CD14-positive monocyte (primary cell): ENCODE measurements around the gene ATP2A1. TPM values are rescaled to one million over a fixed set of nuclear protein-coding genes. Genes with fewer than 3 reads are reported as not detected.
A peak's percentile ranks its signal among the peaks of the same experiment; 100 is the strongest.

Experiments
- DNase-seq, 3 donors: peaks; one replicate each; pipeline ENCODE4 v3.0.0-alpha.2; 2011 to 2022
- H2AFZ ChIP-seq: 2 replicates; pipeline ENCODE4 v1.6.0; 2012; ENCODE audit warnings: mild to moderate bottlenecking, low read depth, low read length, inconsistent platforms; ENCODE audit not compliant: insufficient read depth, poor library complexity, severe bottlenecking
- H3K27ac ChIP-seq, 2 donors: 1 replicate in 1 of 2; 2 replicates in 1 of 2; pipeline ENCODE4 v1.5.1; 2012 to 2013; ENCODE audit warnings: low read length in 2 of 2, control low read depth in 1 of 2, inconsistent platforms in 1 of 2, low read depth in 1 of 2, mild to moderate bottlenecking in 1 of 2
- H3K27me3 ChIP-seq, 2 donors: one replicate each; pipeline versions ENCODE4 v1.6.0 to v1.6.1; 2011 to 2013; ENCODE audit warnings: low read length in 2 of 2; ENCODE audit not compliant: control insufficient read depth in 2 of 2, insufficient read depth in 2 of 2
- H3K36me3 ChIP-seq, 2 donors: replicated peaks in 1 of 2; 1 replicate in 1 of 2; 2 replicates in 1 of 2; pipeline versions ENCODE4 v1.5.1 to v1.6.1; 2012 to 2013; ENCODE audit warnings: low read length in 2 of 2, control low read depth in 1 of 2, inconsistent platforms in 1 of 2, mild to moderate bottlenecking in 1 of 2; ENCODE audit not compliant: insufficient read depth in 2 of 2, control insufficient read depth in 1 of 2
- H3K4me1 ChIP-seq, 2 donors: 1 replicate in 1 of 2; 2 replicates in 1 of 2; pipeline versions ENCODE4 v1.5.1 to v1.6.1; 2012 to 2013; ENCODE audit warnings: low read length in 2 of 2, control low read depth in 1 of 2, inconsistent platforms in 1 of 2, mild to moderate bottlenecking in 1 of 2, moderate library complexity in 1 of 2; ENCODE audit not compliant: insufficient read depth in 2 of 2, control insufficient read depth in 1 of 2
- H3K4me2 ChIP-seq: replicated peaks from 2 replicates; pipeline ENCODE3; 2012; ENCODE audit warnings: low read length, moderate library complexity, mild to moderate bottlenecking; ENCODE audit not compliant: poor library complexity, severe bottlenecking; ENCODE audit errors: extremely low read depth
- H3K4me3 ChIP-seq, 3 experiments: fragments of 200-600 bp in 1 of 3; sonication (generic) in 1 of 3; replicated peaks in 1 of 3; 1 replicate in 2 of 3; 2 replicates in 1 of 3; pipeline ENCODE4 v1.5.1; 2011 to 2013; ENCODE audit warnings: low read length in 3 of 3, mild to moderate bottlenecking in 3 of 3, control low read depth in 2 of 3, low read depth in 2 of 3, inconsistent platforms in 1 of 3, moderate library complexity in 1 of 3
- H3K79me2 ChIP-seq: 2 replicates; pipeline ENCODE4 v1.6.0; 2012; ENCODE audit warnings: mild to moderate bottlenecking, control low read depth, inconsistent platforms, low read length, moderate library complexity; ENCODE audit not compliant: insufficient read depth
- H3K9ac ChIP-seq: 2 replicates; pipeline ENCODE4 v1.6.0; 2017; ENCODE audit warnings: low read length, mild to moderate bottlenecking; ENCODE audit not compliant: insufficient read depth, poor library complexity, severe bottlenecking
- H3K9me3 ChIP-seq, 2 donors: replicated peaks in 1 of 2; 1 replicate in 1 of 2; 2 replicates in 1 of 2; pipeline versions ENCODE4 v1.5.1 to v1.6.1; 2012 to 2013; ENCODE audit warnings: low read length in 2 of 2, control low read depth in 1 of 2; ENCODE audit not compliant: control insufficient read depth in 1 of 2, insufficient read depth in 1 of 2
- H4K20me1 ChIP-seq: 2 replicates; pipeline ENCODE4 v1.6.0; 2012; ENCODE audit warnings: mild to moderate bottlenecking, low read length, control low read depth, moderate library complexity; ENCODE audit not compliant: insufficient read depth
- H3K27ac Mint-ChIP-seq, 7 donors: one replicate each; pipeline ENCODE4 v1.8.0; 2020; ENCODE audit warnings: mild to moderate bottlenecking in 7 of 7, mixed read lengths in 7 of 7, moderate library complexity in 6 of 7, inconsistent platforms in 2 of 7
- H3K27me3 Mint-ChIP-seq, 3 donors: one replicate each; pipeline ENCODE4 v1.8.0; 2021 to 2022; ENCODE audit warnings: low read depth in 3 of 3, mild to moderate bottlenecking in 3 of 3, mixed read lengths in 3 of 3, moderate library complexity in 3 of 3, inconsistent platforms in 1 of 3
- H3K36me3 Mint-ChIP-seq, 2 donors: one replicate each; pipeline ENCODE4 v1.8.0; 2020; ENCODE audit warnings: mixed read lengths in 2 of 2, inconsistent platforms in 1 of 2, mild to moderate bottlenecking in 1 of 2
- H3K4me1 Mint-ChIP-seq: one replicate; pipeline ENCODE4 v1.8.0; 2020; ENCODE audit warnings: mild to moderate bottlenecking, mixed read lengths
- H3K4me3 Mint-ChIP-seq, 2 donors: one replicate each; pipeline ENCODE4 v1.8.0; 2020; ENCODE audit warnings: mild to moderate bottlenecking in 2 of 2, mixed read lengths in 2 of 2, moderate library complexity in 1 of 2
- H3K9me3 Mint-ChIP-seq, 7 donors: one replicate each; pipeline ENCODE4 v1.8.0; 2020 to 2022; ENCODE audit warnings: mixed read lengths in 7 of 7, mild to moderate bottlenecking in 6 of 7, moderate library complexity in 6 of 7, inconsistent platforms in 2 of 7
- WGBS: methylation state at CpG from one replicate; pipeline ENCODE4 v1.1.5; 2013; ENCODE audit warnings: missing lambda C conversion rate; ENCODE audit not compliant: insufficient coverage; 5-methylcytosine and 5-hydroxymethylcytosine counted together
- intact Hi-C, 2 donors: fragments of 100-400 bp; cut with micrococcal nuclease; formaldehyde crosslinking; loops; one replicate each; pipeline versions ENCODE4 v1.15.0 to v1.15.1; 2023
- polyA plus RNA-seq, 3 donors: library from polyadenylated mRNA; depleted of rRNA in 1 of 3; unstranded in 2 of 3; stranded (reverse) in 1 of 3; fragments of 300-500 nt in 2 of 3; fragments of >200 nt in 1 of 3; fragmentation: Illumina TruSeq in 2 of 3; gene quantifications; 1 replicate in 2 of 3; 2 replicates in 1 of 3; pipeline ENCODE4 v1.2.3, GENCODE V29; 2012 to 2021
- TF ChIP-seq, protein P1 (sequence below): fragments of 200-600 bp; IDR thresholded peaks from one replicate; pipeline ENCODE4 v1.8.0; 2022; ENCODE audit warnings: antibody characterized with exemption, mild to moderate bottlenecking

ATP2A1 gene
- polyA plus RNA-seq, 3 donors: 0.57 TPM; not detected in 2

DNA sequence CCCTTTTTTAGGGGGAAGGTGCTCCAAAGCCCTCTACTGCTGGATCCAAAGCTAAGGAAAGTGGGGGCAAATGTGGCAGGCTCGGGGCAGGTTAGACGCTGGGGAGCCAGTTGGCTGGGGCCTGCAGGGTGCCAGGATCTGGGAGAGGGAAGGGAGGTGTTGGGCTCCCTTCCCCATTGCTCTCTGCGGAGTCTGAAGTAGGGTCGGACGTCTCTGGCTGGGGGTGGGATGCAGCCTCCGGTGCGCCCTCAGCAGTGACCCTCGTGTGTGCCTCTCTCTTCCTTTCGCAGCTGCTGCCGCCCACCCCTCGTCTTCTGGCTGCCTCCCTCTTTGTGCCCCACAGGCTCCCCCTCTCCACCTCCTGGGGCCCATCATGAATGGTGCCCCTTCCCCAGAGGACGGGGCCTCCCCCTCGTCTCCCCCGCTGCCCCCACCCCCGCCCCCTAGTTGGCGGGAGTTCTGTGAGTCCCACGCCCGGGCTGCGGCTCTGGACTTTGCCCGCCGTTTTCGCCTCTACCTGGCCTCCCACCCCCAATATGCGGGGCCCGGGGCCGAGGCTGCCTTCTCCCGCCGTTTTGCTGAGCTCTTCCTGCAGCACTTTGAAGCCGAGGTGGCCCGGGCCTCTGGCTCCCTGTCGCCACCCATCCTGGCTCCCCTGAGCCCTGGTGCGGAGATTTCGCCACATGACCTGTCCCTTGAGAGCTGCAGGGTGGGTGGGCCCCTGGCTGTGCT is 12.4 kb upstream of the ATP2A1 start:
- Mint-ChIP-seq H3K36me3 (peaks cover 36 to 43% of the 10 kb centered on the region in 2 donors), H3K27me3 (peaks cover 0 to 2% (median 0%) of the 10 kb centered on the region in 3 donors), H3K4me1 (peaks cover 20% of the 10 kb centered on the region), H3K9me3 (peaks cover 0 to 2% (median 0%) of the 10 kb centered on the region in 7 donors), H3K4me3 (no peak overlapping the region), H3K27ac (peak overlapping the region in 3 of 7 donors; percentile 33 to 71 (median 58))
- peaks cover 19 to 26% of the 10 kb centered on the region in 2 donors for H3K4me1 ChIP-seq
- no peak for DNase-seq
- peaks cover 41 to 45% of the 10 kb centered on the region in 2 donors for H3K36me3 ChIP-seq
- H3K9ac ChIP-seq: no peak overlapping the region
- peaks cover 30% of the 10 kb centered on the region for H4K20me1 ChIP-seq
- H3K27ac ChIP-seq: peak overlapping the region in 1 of 2 donors; percentile 23
- peaks cover 50% of the 10 kb centered on the region for H3K79me2 ChIP-seq
- intact Hi-C loops: no loop called here
- TF ChIP-seq, protein P1, sequence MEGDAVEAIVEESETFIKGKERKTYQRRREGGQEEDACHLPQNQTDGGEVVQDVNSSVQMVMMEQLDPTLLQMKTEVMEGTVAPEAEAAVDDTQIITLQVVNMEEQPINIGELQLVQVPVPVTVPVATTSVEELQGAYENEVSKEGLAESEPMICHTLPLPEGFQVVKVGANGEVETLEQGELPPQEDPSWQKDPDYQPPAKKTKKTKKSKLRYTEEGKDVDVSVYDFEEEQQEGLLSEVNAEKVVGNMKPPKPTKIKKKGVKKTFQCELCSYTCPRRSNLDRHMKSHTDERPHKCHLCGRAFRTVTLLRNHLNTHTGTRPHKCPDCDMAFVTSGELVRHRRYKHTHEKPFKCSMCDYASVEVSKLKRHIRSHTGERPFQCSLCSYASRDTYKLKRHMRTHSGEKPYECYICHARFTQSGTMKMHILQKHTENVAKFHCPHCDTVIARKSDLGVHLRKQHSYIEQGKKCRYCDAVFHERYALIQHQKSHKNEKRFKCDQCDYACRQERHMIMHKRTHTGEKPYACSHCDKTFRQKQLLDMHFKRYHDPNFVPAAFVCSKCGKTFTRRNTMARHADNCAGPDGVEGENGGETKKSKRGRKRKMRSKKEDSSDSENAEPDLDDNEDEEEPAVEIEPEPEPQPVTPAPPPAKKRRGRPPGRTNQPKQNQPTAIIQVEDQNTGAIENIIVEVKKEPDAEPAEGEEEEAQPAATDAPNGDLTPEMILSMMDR: no peak
- no peak overlapping the region for H3K4me3 ChIP-seq
- H2AFZ ChIP-seq: no peak overlapping the region
- H3K9me3 ChIP-seq: no peaks in the 10 kb centered on the region
- 94% methylated on average over 24 of the region's 32 CpGs for WGBS
- H3K4me2 ChIP-seq: no peak overlapping the region
- H3K27me3 ChIP-seq: no peaks in the 10 kb centered on the region

DNA sequence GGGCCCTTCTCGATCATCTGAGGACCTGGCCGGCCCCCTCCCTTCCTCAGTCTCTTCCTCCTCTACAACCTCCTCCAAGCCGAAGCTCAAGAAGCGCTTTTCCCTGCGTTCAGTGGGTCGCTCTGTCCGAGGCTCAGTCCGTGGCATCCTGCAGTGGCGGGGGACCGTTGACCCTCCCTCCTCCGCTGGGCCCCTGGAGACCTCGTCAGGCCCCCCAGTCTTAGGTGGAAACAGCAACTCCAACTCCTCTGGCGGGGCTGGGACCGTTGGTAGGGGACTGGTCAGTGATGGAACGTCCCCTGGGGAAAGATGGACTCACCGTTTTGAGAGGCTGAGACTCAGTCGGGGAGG is 11.9 kb upstream of the ATP2A1 start:
- intact Hi-C loops: no loop called here
- WGBS: 90% methylated on average over 12 of the region's 17 CpGs
- peak overlapping the region in 2 of 7 donors; percentile 33 to 46 for H3K27ac Mint-ChIP-seq

More for the DNA sequence above, 11.9 kb upstream of the ATP2A1 start:
- Mint-ChIP-seq H3K9me3 (peaks cover 0 to 2% (median 0%) of the 10 kb centered on the region in 7 donors), H3K4me1 (peaks cover 20% of the 10 kb centered on the region), H3K27me3 (peaks cover 0 to 2% (median 0%) of the 10 kb centered on the region in 3 donors), H3K4me3 (no peak overlapping the region), H3K36me3 (peaks cover 40 to 49% of the 10 kb centered on the region in 2 donors)
- Histone ChIP-seq H3K9me3 (no peaks in the 10 kb centered on the region), H3K4me3 (no peak overlapping the region), H4K20me1 (peaks cover 30% of the 10 kb centered on the region), H3K4me2 (no peak overlapping the region), H3K79me2 (peaks cover 50% of the 10 kb centered on the region), H3K27me3 (no peaks in the 10 kb centered on the region), H3K27ac (no peak overlapping the region), H3K9ac (no peak overlapping the region), H3K36me3 (peaks cover 47 to 49% of the 10 kb centered on the region in 2 donors), H2AFZ (no peak overlapping the region), H3K4me1 (peaks cover 19 to 26% of the 10 kb centered on the region in 2 donors)
- TF ChIP-seq, protein P1: no peak
- DNase-seq: no peak
